ENCODE measurements around the gene FHIP1B.

The FHIP1B gene

GRCh38 chr11:6237761-6238302, 3.4 kb upstream of the FHIP1B start:
- no peak for DNase-seq

DNA sequence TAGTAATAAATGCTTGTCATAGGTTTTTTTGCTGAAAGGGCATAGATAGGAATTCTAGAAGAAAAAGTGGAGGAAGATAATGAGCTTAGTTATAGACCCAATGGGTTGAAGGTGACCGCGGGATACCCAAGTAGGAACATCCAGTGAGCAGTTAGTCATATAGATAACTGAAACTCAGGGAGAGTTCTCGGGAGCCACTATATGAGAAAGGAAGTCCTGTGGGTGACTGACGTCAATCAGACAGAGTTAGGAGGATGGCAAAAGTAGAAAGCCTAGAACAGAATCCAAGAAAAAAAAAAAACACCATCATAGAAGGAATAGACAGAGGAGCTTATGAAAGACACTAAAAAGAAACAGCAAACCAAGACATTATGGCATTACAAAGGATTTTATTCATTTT, 2.8 kb upstream of the FHIP1B start:
- no peak for DNase-seq

DNA sequence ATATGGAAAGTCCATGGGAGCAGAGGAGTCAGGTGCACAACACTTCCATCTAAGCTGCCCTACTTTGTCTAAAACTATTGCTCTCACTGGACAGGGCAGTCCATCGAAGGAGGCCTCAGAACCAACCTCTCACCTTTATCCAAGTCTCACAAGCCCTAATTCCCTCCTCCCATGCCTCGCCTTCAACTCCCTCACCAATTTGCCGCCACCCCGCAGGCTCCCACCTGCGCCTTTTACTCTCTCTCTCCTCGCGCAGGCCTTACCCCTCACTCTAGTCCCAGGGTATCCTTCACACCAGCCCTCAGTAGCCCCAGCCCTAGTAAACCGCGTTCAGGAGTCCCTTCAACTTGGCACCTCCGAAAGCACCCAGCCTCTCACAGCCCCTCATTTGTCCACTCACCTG, 451 bp downstream of the FHIP1B start:
- peak in 1 of 2 experiments; percentile 5 for DNase-seq

DNA sequence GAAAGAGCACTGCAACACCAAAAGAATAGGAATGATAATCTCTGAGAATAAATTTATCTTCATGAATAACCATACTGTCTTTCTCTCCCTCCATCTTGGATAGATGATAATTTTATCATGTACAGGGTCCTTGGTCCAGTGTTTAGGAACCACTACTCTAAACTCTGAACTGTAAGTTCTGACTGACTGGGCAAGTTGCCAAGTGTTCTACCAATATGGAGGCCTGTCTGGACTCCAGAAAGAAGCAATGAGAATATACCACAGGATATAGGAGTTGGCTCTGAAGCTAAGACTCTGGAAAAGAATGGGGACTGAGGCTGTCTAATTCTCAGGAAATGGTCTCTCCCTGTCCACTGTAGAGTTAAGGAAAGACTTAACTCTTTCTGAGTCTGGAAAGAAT, 1.5 kb downstream of the FHIP1B start:
- no peak for DNase-seq

- no peak for DNase-seq
These were observed 4.5 kb downstream of the FHIP1B start for GRCh38 chr11:6229911-6230310.

DNA sequence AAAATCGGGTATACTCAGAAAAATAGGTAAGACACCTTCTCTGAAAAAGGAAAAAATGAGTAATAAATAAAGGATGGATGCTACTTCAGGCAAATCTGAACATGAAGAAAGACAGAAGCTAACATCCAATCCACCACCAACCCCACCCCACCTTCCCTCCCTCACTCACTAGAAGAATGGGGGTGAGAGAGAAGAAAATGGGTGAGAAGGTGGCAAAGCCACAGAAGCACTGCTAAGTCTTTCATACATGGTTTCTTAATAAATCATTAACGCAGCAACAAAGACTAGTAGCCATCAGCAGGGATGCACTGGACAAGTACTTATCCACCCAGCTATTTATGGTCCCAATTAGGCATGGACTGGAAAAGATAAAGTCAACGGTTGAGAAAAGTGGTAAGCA, 5.9 kb downstream of the FHIP1B start:
- no peak for DNase-seq

- no peak for DNase-seq
These were observed 8.5 kb downstream of the FHIP1B start for GRCh38 chr11:6225896-6226295.

GRCh38 chr11:6225024-6225423, 9.4 kb downstream of the FHIP1B start:
- no peak for DNase-seq

DNA sequence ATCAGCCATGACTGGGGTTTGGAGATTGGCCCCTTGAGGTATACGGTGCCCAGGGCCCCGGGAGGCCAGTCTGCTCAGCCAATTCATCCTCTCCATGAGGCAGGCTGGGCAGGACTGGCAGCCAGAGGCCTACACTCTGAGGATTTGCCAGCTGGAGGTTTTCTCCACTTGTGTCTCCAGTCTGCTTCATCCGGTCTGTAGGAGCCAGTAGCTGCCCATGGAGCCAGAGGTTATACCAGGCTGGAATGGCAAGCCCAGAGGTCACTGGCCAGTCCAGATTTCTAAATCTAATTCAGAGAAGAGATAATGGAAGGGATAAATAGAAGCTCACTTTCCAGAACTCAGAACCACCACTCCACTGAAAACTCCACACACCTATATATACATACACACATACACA, 10.0 kb downstream of the FHIP1B start:
- no peak for DNase-seq

- no peak for DNase-seq
These were observed 10.6 kb downstream of the FHIP1B start for GRCh38 chr11:6223854-6224253.

- DNase-seq = peak in 1 of 2 experiments; percentile 45
These were observed 15.1 kb downstream of the FHIP1B start for GRCh38 chr11:6219359-6219758.

- no peak for DNase-seq
These were observed 16.7 kb downstream of the FHIP1B start for GRCh38 chr11:6217722-6218121.

GRCh38 chr11:6216501-6216900, 17.9 kb downstream of the FHIP1B start:
- no peak for DNase-seq

DNA sequence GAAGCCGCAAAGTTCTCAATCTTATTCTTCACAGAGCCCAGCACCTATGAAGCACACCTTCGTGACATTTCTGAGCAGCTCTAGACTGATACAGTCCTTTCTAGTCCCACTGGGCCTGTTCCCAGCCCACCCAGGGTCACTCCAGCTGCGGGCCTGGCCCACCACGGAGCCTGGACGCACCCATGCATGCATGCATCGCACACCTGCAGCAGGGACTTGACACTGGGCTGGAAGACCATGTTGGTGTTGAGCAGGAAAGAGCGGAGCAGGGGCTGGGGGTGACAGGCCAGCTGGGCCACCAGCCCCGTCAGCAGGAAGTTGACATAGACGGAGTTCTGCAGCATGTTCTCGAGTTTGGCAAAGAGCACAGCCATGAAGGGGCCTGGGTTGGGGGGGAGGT, 19.9 kb downstream of the FHIP1B start:
- no peak for DNase-seq

- no peak for DNase-seq
These were observed 24.0 kb downstream of the FHIP1B start for GRCh38 chr11:6210274-6210955.

GRCh38 chr11:6209801-6210200, 24.6 kb downstream of the FHIP1B start:
- DNase-seq = no peak

GRCh38 chr11:6206456-6207180, 27.8 kb downstream of the FHIP1B start:
- DNase-seq = no peak

DNA sequence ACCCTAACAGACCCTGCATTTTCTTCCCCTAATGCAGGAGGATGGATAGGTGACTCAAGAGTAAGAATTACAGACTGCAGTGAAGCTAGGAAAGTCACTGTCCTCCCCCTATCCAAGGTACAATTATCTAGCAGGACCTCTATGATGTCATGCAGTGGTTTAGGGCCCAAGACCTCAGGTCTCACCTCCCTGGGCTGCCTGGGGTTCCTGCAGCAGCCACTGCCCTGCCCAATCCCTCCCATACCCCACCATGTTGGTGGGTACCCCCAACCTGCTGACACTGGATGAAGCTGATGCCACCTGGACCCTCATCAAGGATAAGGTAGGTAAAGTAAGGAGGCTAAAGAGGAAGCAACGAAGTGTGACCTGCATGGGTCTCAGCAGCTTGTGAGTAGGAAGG, 29.1 kb downstream of the FHIP1B start, which contains the start of gene C11orf42:
C11orf42 (plus strand) TSS at position 192 of the 400 bp plus-strand sequence; CDS start at position 251, 59 bp downstream.
- DNase-seq = no peak

DNA sequence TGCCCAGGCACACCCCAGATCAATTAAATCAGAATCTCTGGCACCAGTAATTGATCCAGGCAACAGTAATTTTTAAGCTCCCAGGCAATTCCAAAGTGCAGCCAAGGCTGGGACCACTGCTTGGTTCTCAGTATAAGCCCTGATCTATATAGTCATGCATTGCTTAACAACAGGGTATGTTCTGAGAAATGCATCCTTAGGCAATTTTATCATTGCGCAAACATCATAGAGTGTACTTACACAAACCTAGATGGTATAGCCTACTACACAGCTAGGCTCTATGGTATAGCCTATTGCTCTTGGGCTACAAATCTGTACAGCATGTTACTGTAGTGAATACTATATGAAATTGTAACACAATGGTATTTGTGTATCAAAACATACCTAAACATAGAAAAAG, 29.7 kb downstream of the FHIP1B start:
- DNase-seq = no peak

GRCh38 chr11:6203327-6203726, 31.1 kb downstream of the FHIP1B start:
- DNase-seq = no peak

DNA sequence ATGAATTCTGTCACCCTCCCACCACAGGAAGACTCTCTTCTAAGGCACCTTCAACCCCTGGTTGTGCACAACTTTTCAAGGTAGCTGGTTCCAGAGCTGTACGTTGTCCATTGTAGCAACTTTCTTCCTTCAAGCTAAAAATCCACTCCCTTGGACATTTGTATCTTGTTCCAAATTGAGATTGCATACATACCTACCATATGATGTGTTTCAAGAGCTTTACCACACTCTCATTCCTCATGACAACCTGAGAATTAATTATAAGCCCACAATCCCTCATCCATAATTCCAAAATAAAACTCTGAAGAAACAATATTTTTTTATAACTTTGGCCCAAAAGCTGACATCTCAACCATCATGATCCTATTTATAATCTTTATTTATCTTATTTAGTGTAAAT, 32.4 kb downstream of the FHIP1B start:
- DNase-seq = no peak

DNA sequence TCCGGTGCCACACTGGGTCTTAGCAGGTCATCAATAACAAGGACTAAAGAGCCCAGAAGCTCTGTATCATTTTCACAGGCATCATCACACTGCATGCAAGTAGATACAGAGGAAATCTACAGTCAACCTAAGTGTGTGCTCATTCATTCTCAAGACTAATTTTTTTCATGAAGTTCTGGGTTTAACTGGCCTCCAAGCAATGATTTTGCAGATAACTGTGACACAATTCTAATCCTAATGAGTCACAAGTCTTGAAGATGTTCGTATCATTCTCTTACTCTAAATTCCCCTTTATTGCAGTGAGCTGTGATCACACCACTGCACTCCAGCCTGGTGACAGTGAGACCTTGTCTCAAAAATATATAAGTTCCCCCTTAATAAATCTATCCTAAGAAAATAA, 33.0 kb downstream of the FHIP1B start:
- no peak for DNase-seq

- DNase-seq = no peak
These were observed 33.5 kb downstream of the FHIP1B start for GRCh38 chr11:6200975-6201374.

DNA sequence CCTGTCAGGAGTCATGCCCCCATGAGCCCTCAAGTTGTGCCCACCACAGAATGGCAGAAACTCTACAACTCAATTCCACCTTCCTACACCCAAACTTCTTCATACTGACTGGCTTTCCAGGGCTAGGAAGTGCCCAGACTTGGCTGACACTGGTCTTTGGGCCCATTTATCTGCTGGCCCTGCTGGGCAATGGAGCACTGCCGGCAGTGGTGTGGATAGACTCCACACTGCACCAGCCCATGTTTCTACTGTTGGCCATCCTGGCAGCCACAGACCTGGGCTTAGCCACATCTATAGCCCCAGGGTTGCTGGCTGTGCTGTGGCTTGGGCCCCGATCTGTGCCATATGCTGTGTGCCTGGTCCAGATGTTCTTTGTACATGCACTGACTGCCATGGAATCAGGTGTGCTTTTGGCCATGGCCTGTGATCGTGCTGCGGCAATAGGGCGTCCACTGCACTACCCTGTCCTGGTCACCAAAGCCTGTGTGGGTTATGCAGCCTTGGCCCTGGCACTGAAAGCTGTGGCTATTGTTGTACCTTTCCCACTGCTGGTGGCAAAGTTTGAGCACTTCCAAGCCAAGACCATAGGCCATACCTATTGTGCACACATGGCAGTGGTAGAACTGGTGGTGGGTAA, 35.1 kb downstream of the FHIP1B start, which contains the start of gene OR52W1:
OR52W1 (plus strand) TSS at position 51 of the 637 bp plus-strand sequence; CDS start at position 51, 0 bp downstream.
- no peak for DNase-seq
